Trophoblast cell (in vitro differentiated cells and primary cell): ENCODE results near the gene IL18RAP.

Source experiments
- DNase-seq, 2 donors: peaks; one replicate each; pipeline ENCODE4 v3.0.0-alpha.2; 2016
- H2AFZ ChIP-seq: 2 replicates; pipeline ENCODE4 v1.6.1; 2013; ENCODE audit warnings: low read length, moderate library complexity, mild to moderate bottlenecking; ENCODE audit not compliant: insufficient read depth, poor library complexity
- H2AK5ac ChIP-seq: 2 replicates; pipeline ENCODE4 v1.6.1; 2013; ENCODE audit warnings: mild to moderate bottlenecking, low read length
- H2BK120ac ChIP-seq: 2 replicates; pipeline ENCODE4 v1.6.1; 2013; ENCODE audit warnings: low read length, mild to moderate bottlenecking, moderate library complexity; ENCODE audit not compliant: insufficient read depth, poor library complexity
- H2BK12ac ChIP-seq: 2 replicates; pipeline ENCODE4 v1.6.1; 2013; ENCODE audit warnings: mild to moderate bottlenecking, low read length, moderate library complexity
- H2BK5ac ChIP-seq: 2 replicates; pipeline ENCODE4 v1.6.1; 2013; ENCODE audit warnings: low read length, low read depth, moderate library complexity, mild to moderate bottlenecking; ENCODE audit not compliant: poor library complexity
- H3K14ac ChIP-seq: 2 replicates; pipeline ENCODE4 v1.6.1; 2013; ENCODE audit warnings: mild to moderate bottlenecking, low read length
- H3K18ac ChIP-seq: 2 replicates; pipeline ENCODE4 v1.6.1; 2013; ENCODE audit warnings: mild to moderate bottlenecking, low read length
- H3K23ac ChIP-seq: 2 replicates; pipeline ENCODE4 v1.6.1; 2013; ENCODE audit warnings: low read length
- H3K27ac ChIP-seq: 2 replicates; pipeline ENCODE4 v1.5.1; 2013; ENCODE audit warnings: low read depth, mild to moderate bottlenecking, inconsistent platforms, low read length, moderate library complexity
- H3K27me3 ChIP-seq: 2 replicates; pipeline ENCODE4 v1.6.1; 2013; ENCODE audit warnings: inconsistent platforms, mild to moderate bottlenecking, low read length, moderate library complexity; ENCODE audit not compliant: insufficient read depth
- H3K36me3 ChIP-seq, 2 experiments: 1 replicate in 1 of 2; 2 replicates in 1 of 2; pipeline ENCODE4 v1.6.1; 2013; ENCODE audit warnings: low read length in 2 of 2, mild to moderate bottlenecking in 2 of 2, moderate library complexity in 1 of 2; ENCODE audit not compliant: insufficient read depth in 2 of 2, control insufficient read depth in 1 of 2
- H3K4ac ChIP-seq: 2 replicates; pipeline ENCODE4 v1.6.1; 2013; ENCODE audit warnings: low read depth, mild to moderate bottlenecking, low read length, moderate library complexity
- H3K4me1 ChIP-seq, 2 experiments: 1 replicate in 1 of 2; 2 replicates in 1 of 2; pipeline ENCODE4 v1.6.1; 2013; ENCODE audit warnings: low read length in 2 of 2, mild to moderate bottlenecking in 2 of 2, moderate library complexity in 1 of 2; ENCODE audit not compliant: insufficient read depth in 2 of 2, control insufficient read depth in 1 of 2
- H3K4me2 ChIP-seq: 2 replicates; pipeline ENCODE4 v1.6.1; 2013; ENCODE audit warnings: inconsistent platforms, mild to moderate bottlenecking, low read length, moderate library complexity
- H3K4me3 ChIP-seq: 2 replicates; pipeline ENCODE4 v1.5.1; 2013; ENCODE audit warnings: mild to moderate bottlenecking, low read depth, low read length, inconsistent platforms
- H3K79me1 ChIP-seq: one replicate; pipeline ENCODE4 v1.6.1; 2013; ENCODE audit warnings: low read length
- H3K79me2 ChIP-seq: 2 replicates; pipeline ENCODE4 v1.6.1; 2013; ENCODE audit warnings: low read length, mild to moderate bottlenecking; ENCODE audit not compliant: control insufficient read depth, insufficient read depth, poor library complexity
- H3K9ac ChIP-seq: 2 replicates; pipeline ENCODE4 v1.6.1; 2013; ENCODE audit warnings: mild to moderate bottlenecking, low read length
- H3K9me3 ChIP-seq: 2 replicates; pipeline ENCODE4 v1.6.1; 2013; ENCODE audit warnings: low read depth, mild to moderate bottlenecking, control low read depth, inconsistent platforms, low read length; ENCODE audit not compliant: insufficient read depth
- H4K12ac ChIP-seq: 2 replicates; pipeline ENCODE4 v1.6.1; 2013; ENCODE audit warnings: low read depth, mild to moderate bottlenecking, low read length, moderate library complexity
- H4K8ac ChIP-seq: 2 replicates; pipeline ENCODE4 v1.6.1; 2013; ENCODE audit warnings: low read depth, mild to moderate bottlenecking, low read length, moderate library complexity
- H4K91ac ChIP-seq: one replicate; pipeline ENCODE4 v1.6.1; 2013; ENCODE audit warnings: low read depth, mild to moderate bottlenecking, low read length, moderate library complexity
- WGBS: extraction: QIAGEN DNeasy Blood & Tissue Kit; methylation state at CpG from one replicate; pipeline ENCODE4 v1.1.7; 2013; ENCODE audit warnings: missing lambda C conversion rate; ENCODE audit not compliant: insufficient read length, insufficient coverage; ENCODE audit errors: extremely low coverage; 5-methylcytosine and 5-hydroxymethylcytosine counted together

The IL18RAP gene

GRCh38 chr2:102421890-102422759 lies 835 bp upstream of the IL18RAP start:
- Histone ChIP-seq H3K27me3 (no peaks in the 10 kb centered on the region), H3K79me1 (no peaks in the 10 kb centered on the region), H2AFZ (no peak overlapping the region), H3K4ac (no peak overlapping the region), H3K79me2 (no peaks in the 10 kb centered on the region), H2BK120ac (no peak overlapping the region), H3K27ac (no peak overlapping the region), H3K23ac (no peak overlapping the region), H2AK5ac (no peak overlapping the region), H3K9me3 (peaks cover 3% of the 10 kb centered on the region), H3K9ac (no peak overlapping the region), H4K12ac (no peak overlapping the region), H3K36me3 (no peaks in the 10 kb centered on the region), H2BK5ac (no peak overlapping the region), H3K4me3 (no peak overlapping the region), H3K18ac (no peak overlapping the region), H4K8ac (no peak overlapping the region), H3K4me1 (no peaks in the 10 kb centered on the region), H4K91ac (no peak overlapping the region), H3K14ac (no peak overlapping the region), H2BK12ac (no peak overlapping the region), H3K4me2 (no peak overlapping the region)
- no peak for DNase-seq
- WGBS: no CpG with 5 or more reads among the region's 5 CpGs

DNA sequence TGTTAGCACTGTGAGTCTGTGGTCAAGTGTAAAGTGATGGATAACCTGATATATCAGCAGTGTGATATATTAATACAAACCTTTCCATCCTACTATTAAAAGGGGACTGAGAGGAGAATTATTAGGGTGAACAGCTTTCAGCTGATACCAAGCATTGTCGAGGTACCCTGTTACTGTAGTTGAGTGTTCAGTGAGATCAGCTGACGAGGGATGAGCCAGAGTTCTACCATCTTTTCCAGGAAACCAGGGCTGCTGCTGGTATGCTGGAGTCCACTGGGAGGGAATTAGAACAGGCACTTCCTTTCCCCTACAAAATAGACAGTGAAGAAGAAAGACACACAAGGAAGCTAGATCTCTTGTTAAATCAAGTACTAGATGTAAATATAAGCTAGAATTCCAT lies 408 bp downstream of the IL18RAP start:
- Histone ChIP-seq H3K4ac (no peak overlapping the region), H3K36me3 (no peaks in the 10 kb centered on the region), H3K4me1 (no peaks in the 10 kb centered on the region), H2AK5ac (no peak overlapping the region), H2BK5ac (no peak overlapping the region), H3K23ac (no peak overlapping the region), H3K14ac (no peak overlapping the region), H2BK120ac (no peak overlapping the region), H2AFZ (no peak overlapping the region), H2BK12ac (no peak overlapping the region), H3K27ac (no peak overlapping the region), H3K79me2 (no peaks in the 10 kb centered on the region), H3K9me3 (peaks cover 3% of the 10 kb centered on the region), H3K9ac (no peak overlapping the region), H3K4me2 (no peak overlapping the region), H3K18ac (no peak overlapping the region), H4K12ac (no peak overlapping the region), H4K8ac (no peak overlapping the region), H3K4me3 (no peak overlapping the region), H3K27me3 (no peaks in the 10 kb centered on the region), H4K91ac (no peak overlapping the region), H3K79me1 (no peaks in the 10 kb centered on the region)
- no peak for DNase-seq
- no CpG with 5 or more reads among the region's 2 CpGs for WGBS

DNA sequence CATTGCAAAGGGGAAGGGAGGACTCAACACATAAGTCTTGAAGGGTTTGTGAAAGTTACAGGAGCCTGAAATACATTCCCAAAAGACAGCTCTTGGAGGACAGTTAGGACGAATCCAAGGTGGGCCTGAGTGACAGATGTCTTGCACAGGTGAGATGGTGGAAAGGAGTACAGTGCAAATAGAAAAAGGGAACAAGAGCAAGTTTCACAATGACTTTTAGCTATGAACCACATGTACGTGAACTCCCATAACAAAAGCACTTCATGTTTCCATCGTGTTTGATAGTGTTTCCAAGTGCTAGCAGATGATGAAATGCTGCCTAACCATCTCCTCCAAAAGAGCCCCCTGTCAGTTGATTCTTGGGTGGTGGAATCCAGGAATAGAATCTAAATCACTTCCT lies 1.8 kb downstream of the IL18RAP start:
- no peak overlapping the region for H4K91ac ChIP-seq
- no CpG with 5 or more reads among the region's 3 CpGs for WGBS
- H2BK120ac ChIP-seq: no peak overlapping the region
- DNase-seq: no peak
- no peak overlapping the region for H3K4me3 ChIP-seq
- no peak overlapping the region for H3K23ac ChIP-seq
- no peak overlapping the region for H3K4me2 ChIP-seq
- H3K4ac ChIP-seq: no peak overlapping the region
- H2BK5ac ChIP-seq: no peak overlapping the region
- no peaks in the 10 kb centered on the region for H3K79me2 ChIP-seq
- H3K9ac ChIP-seq: no peak overlapping the region
- no peak overlapping the region for H3K18ac ChIP-seq
- H3K79me1 ChIP-seq: no peaks in the 10 kb centered on the region
- no peak overlapping the region for H2BK12ac ChIP-seq
- H3K27ac ChIP-seq: no peak overlapping the region
- H2AFZ ChIP-seq: no peak overlapping the region
- no peaks in the 10 kb centered on the region for H3K36me3 ChIP-seq
- H3K27me3 ChIP-seq: no peaks in the 10 kb centered on the region
- no peaks in the 10 kb centered on the region for H3K4me1 ChIP-seq
- H4K12ac ChIP-seq: no peak overlapping the region
- H3K14ac ChIP-seq: no peak overlapping the region
- H4K8ac ChIP-seq: no peak overlapping the region
- H2AK5ac ChIP-seq: no peak overlapping the region
- H3K9me3 ChIP-seq: peaks cover 3% of the 10 kb centered on the region

DNA sequence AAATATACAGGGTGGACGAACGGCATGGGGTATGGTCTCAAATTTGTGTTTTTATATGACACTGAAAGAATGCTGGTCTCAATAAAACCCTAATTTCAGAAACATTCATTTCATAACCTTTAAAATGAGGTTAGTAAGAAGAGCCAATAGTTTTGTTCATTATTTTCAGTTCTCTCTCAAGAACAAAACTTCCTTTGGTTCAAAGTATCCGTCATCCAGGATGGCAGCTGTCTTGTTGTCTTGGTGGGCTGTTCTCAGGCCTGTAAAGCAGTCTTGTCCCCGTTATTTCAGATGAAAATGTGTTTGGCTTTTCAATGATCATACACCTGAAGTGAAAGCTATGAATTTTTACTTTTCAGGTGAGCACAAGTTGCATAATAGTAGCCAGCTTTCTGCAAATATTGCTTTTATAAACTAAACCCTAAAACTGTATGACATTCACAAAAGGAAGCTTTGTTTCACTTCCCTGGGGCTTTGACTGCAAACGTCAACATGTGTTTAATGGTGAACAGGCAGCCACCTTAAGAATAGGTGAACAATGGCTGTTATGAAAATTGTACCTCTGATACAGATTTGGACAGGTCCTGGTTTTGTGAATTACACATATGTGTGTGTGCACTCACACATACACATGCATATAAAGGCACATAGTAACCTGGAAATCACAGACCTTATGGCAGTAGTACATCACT lies 2.6 kb downstream of the IL18RAP start:
- H3K27me3 ChIP-seq: no peaks in the 10 kb centered on the region
- DNase-seq: no peak
- no peaks in the 10 kb centered on the region for H3K79me2 ChIP-seq
- no peak overlapping the region for H3K4me2 ChIP-seq
- WGBS: no CpG with 5 or more reads among the region's 5 CpGs
- no peaks in the 10 kb centered on the region for H3K4me1 ChIP-seq
- H4K8ac ChIP-seq: no peak overlapping the region
- H2BK120ac ChIP-seq: no peak overlapping the region
- H3K79me1 ChIP-seq: no peaks in the 10 kb centered on the region
- no peaks in the 10 kb centered on the region for H3K9me3 ChIP-seq
- H2BK12ac ChIP-seq: no peak overlapping the region
- no peak overlapping the region for H4K12ac ChIP-seq
- no peak overlapping the region for H3K27ac ChIP-seq
- H3K4me3 ChIP-seq: no peak overlapping the region
- no peak overlapping the region for H2BK5ac ChIP-seq
- H3K9ac ChIP-seq: no peak overlapping the region
- no peak overlapping the region for H3K4ac ChIP-seq
- no peak overlapping the region for H4K91ac ChIP-seq
- H3K14ac ChIP-seq: no peak overlapping the region
- no peak overlapping the region for H2AK5ac ChIP-seq
- no peak overlapping the region for H3K18ac ChIP-seq
- H3K36me3 ChIP-seq: no peaks in the 10 kb centered on the region
- no peak overlapping the region for H3K23ac ChIP-seq
- no peak overlapping the region for H2AFZ ChIP-seq
